GM23338 (cell line): ENCODE results near the gene DNAJB6. TPM values are rescaled to one million over a fixed set of nuclear protein-coding genes. Genes with fewer than 3 reads are reported as not detected.

Source experiments
- ATAC-seq: fragments of 200-7000 bp; cut with Tn5 transposase; 3 replicates; pipeline ENCODE4 v1.9.1; 2020
- DNase-seq: peaks from one replicate; pipeline ENCODE4 v3.0.0-alpha.2; 2015; ENCODE audit warnings: low spot score
- H2AFZ ChIP-seq: fragments of 200-600 bp; sonication (generic); 2 replicates; pipeline ENCODE4 v1.8.0; 2016; ENCODE audit warnings: antibody characterized with exemption, mild to moderate bottlenecking, moderate library complexity
- H3F3A ChIP-seq: fragments of 200-600 bp; sonication (generic); replicated peaks from 2 replicates; pipeline ENCODE4 v1.8.0; 2017; ENCODE audit warnings: antibody characterized with exemption, mixed run types, low read depth
- H3K27ac ChIP-seq: fragments of 200-600 bp; sonication (generic); 2 replicates; pipeline ENCODE4 v1.6.1; 2016; ENCODE audit warnings: low read depth
- H3K27me3 ChIP-seq: fragments of 200-600 bp; sonication (generic); 2 replicates; pipeline ENCODE4 v1.8.0; 2016; ENCODE audit warnings: mild to moderate bottlenecking, mixed run types, moderate library complexity; ENCODE audit not compliant: insufficient read depth
- H3K36me3 ChIP-seq: fragments of 200-600 bp; sonication (generic); 2 replicates; pipeline ENCODE4 v1.8.0; 2016; ENCODE audit warnings: mild to moderate bottlenecking; ENCODE audit not compliant: insufficient read depth
- H3K4me1 ChIP-seq: fragments of 200-600 bp; sonication (generic); 2 replicates; pipeline ENCODE4 v1.8.0; 2016; ENCODE audit warnings: mild to moderate bottlenecking, moderate library complexity; ENCODE audit not compliant: insufficient read depth
- H3K4me2 ChIP-seq: fragments of 200-600 bp; sonication (generic); 2 replicates; pipeline ENCODE4 v1.7.1; 2017; ENCODE audit warnings: mixed run types
- H3K4me3 ChIP-seq: fragments of 200-600 bp; sonication (generic); 2 replicates; pipeline ENCODE4 v1.6.1; 2016; ENCODE audit warnings: mixed run types
- H3K79me2 ChIP-seq: fragments of 200-600 bp; sonication (generic); replicated peaks from 2 replicates; pipeline ENCODE4 v1.8.0; 2017; ENCODE audit warnings: mild to moderate bottlenecking; ENCODE audit not compliant: insufficient read depth
- H3K9me2 ChIP-seq: fragments of 200-600 bp; sonication (generic); 2 replicates; pipeline ENCODE4 v1.8.0; 2017; ENCODE audit not compliant: insufficient read depth
- H4K20me1 ChIP-seq: fragments of 200-600 bp; sonication (generic); replicated peaks from 2 replicates; pipeline ENCODE4 v1.8.0; 2017; ENCODE audit warnings: mild to moderate bottlenecking; ENCODE audit not compliant: insufficient read depth
- H3K27ac Mint-ChIP-seq: 2 replicates; pipeline ENCODE4 v1.8.0; 2020; ENCODE audit warnings: inconsistent platforms, mild to moderate bottlenecking, moderate library complexity, mixed read lengths
- H3K27me3 Mint-ChIP-seq: 3 replicates; pipeline ENCODE4 v1.8.0; 2022; ENCODE audit warnings: low read depth, mild to moderate bottlenecking, moderate library complexity, mixed read lengths, inconsistent platforms; ENCODE audit not compliant: insufficient read depth, poor library complexity
- H3K36me3 Mint-ChIP-seq: 3 replicates; pipeline ENCODE4 v1.8.0; 2021; ENCODE audit warnings: low read depth, mild to moderate bottlenecking, inconsistent platforms, moderate library complexity, mixed read lengths
- H3K4me1 Mint-ChIP-seq: 3 replicates; pipeline ENCODE4 v1.8.0; 2020; ENCODE audit warnings: mild to moderate bottlenecking, inconsistent platforms, mixed read lengths
- H3K4me3 Mint-ChIP-seq: 3 replicates; pipeline ENCODE4 v1.8.0; 2021; ENCODE audit warnings: moderate library complexity, mild to moderate bottlenecking, inconsistent platforms, mixed read lengths
- H3K9me3 Mint-ChIP-seq: 3 replicates; pipeline ENCODE4 v1.8.0; 2020; ENCODE audit warnings: moderate library complexity, mild to moderate bottlenecking, inconsistent platforms, mixed read lengths
- CREB1 ChIP-seq: fragments of 250-450 bp; sonication (Bioruptor Pico); IDR thresholded peaks from 2 replicates; pipeline ENCODE4 v1.5.0; 2020; ENCODE audit warnings: low read depth, mild to moderate bottlenecking, moderate library complexity
- ETS1 ChIP-seq: IDR thresholded peaks from 2 replicates; pipeline ENCODE4 v1.6.1; 2016; ENCODE audit warnings: antibody characterized with exemption
- EZH2 ChIP-seq: fragments of 200-600 bp; sonication (generic); IDR thresholded peaks from one replicate; pipeline ENCODE4 v1.8.0; 2017; ENCODE audit warnings: antibody characterized with exemption, mild to moderate bottlenecking, low read depth; ENCODE audit not compliant: unreplicated experiment
- JUNB ChIP-seq: IDR thresholded peaks from one replicate; pipeline ENCODE4 v1.6.1; 2016; ENCODE audit warnings: antibody characterized with exemption; ENCODE audit not compliant: unreplicated experiment
- STAT1 ChIP-seq: IDR thresholded peaks from one replicate; pipeline ENCODE4 v1.6.1; 2016; ENCODE audit warnings: antibody characterized with exemption; ENCODE audit not compliant: unreplicated experiment
- ZNF331 ChIP-seq: fragments of 250-450 bp; sonication (Bioruptor Pico); IDR thresholded peaks from 2 replicates; pipeline ENCODE4 v1.5.0; 2020; ENCODE audit warnings: low read depth, mild to moderate bottlenecking, moderate library complexity
- ZNF462 ChIP-seq: fragments of 250-450 bp; sonication (Bioruptor Pico); IDR thresholded peaks from 2 replicates; pipeline ENCODE4 v1.5.0; 2020; ENCODE audit warnings: mild to moderate bottlenecking, moderate library complexity
- polyA plus RNA-seq: library from polyadenylated mRNA; unstranded; fragments of >200 nt; fragmentation: Nextera tagmentation; extraction: Ambion mirVana; gene quantifications from 2 replicates; pipeline ENCODE4 v1.2.1, GENCODE V29; 2016
- total RNA-seq: library from RNA; depleted of rRNA; stranded (reverse); fragments of >200 nt; shearing (Covaris generic); gene quantifications from 2 replicates; pipeline ENCODE4 v1.2.3, GENCODE V29; 2014

Gene DNAJB6
- total and polyA plus RNA-seq, 2 experiments from 2014 or later = 308 to 322 TPM

GRCh38 chr7:157295338-157295737 lies 41.5 kb upstream of the DNAJB6 start (continued):
- no peak for TF ChIP-seq ZNF462 (CRISPR knock-in tag)
- TF ChIP-seq JUNB = no peak
- TF ChIP-seq ETS1 = no peak
- TF ChIP-seq EZH2 = no peak
- TF ChIP-seq CREB1 (CRISPR knock-in tag) = no peak
- TF ChIP-seq ZNF331 (CRISPR knock-in tag) = no peak
- no peak for TF ChIP-seq STAT1

GRCh38 chr7:157297185-157297584 lies 39.6 kb upstream of the DNAJB6 start:
- Histone ChIP-seq H3K4me2 (no peak overlapping the region), H3K27me3 (no peaks in the 10 kb centered on the region), H3K4me1 (no peaks in the 10 kb centered on the region), H3K9me2 (no peaks in the 10 kb centered on the region; the same call in 1 of the 2 replicates), H3K79me2 (no peaks in the 10 kb centered on the region), H3K4me3 (no peak overlapping the region), H3F3A (peaks cover 13% of the 10 kb centered on the region; the same call in 1 of the 2 replicates), H2AFZ (no peak overlapping the region; the same call in 1 of the 2 replicates), H3K27ac (no peak overlapping the region), H3K36me3 (no peaks in the 10 kb centered on the region), H4K20me1 (no peaks in the 10 kb centered on the region)
- peaks cover 3% of the 10 kb centered on the region; the same call in 2 of the 3 replicates for H3K9me3 Mint-ChIP-seq
- H3K4me1 Mint-ChIP-seq = peaks cover 16% of the 10 kb centered on the region
- ATAC-seq = no peak
- H3K27me3 Mint-ChIP-seq = peaks cover 7% of the 10 kb centered on the region
- peaks cover 6% of the 10 kb centered on the region; the same call in 2 of the 3 replicates for H3K36me3 Mint-ChIP-seq
- no peak overlapping the region for H3K4me3 Mint-ChIP-seq
- DNase-seq = no peak
- H3K27ac Mint-ChIP-seq = no peak overlapping the region
- TF ChIP-seq ZNF462 (CRISPR knock-in tag) = no peak
- TF ChIP-seq ZNF331 (CRISPR knock-in tag) = no peak
